Measurements from ENCODE around the gene LMO7.
"Not testable (repeated sequence)": the region's sequence is repeated elsewhere in the genome, so short reads cannot be mapped to it uniquely, and the experiment has no call there.

Gene LMO7

GRCh38 chr13:75721307-75721706 is 85.2 kb downstream of the LMO7 start:
- no peak for DNase-seq
- in situ Hi-C loops (cut with HindIII; ENCODE audit: low pct_ligation_motif_present, low pct_unique_long_range_greater_than_20kb, low sequenced_read_pairs), result no loop called here

GRCh38 chr13:75723901-75724300 is 87.8 kb downstream of the LMO7 start:
- no peak for DNase-seq
- in situ Hi-C loops (cut with HindIII; ENCODE audit: low pct_ligation_motif_present, low pct_unique_long_range_greater_than_20kb, low sequenced_read_pairs), result no loop called here

- in situ Hi-C loops (cut with HindIII; ENCODE audit: low pct_ligation_motif_present, low pct_unique_long_range_greater_than_20kb, low sequenced_read_pairs), result no loop called here
- no peak for DNase-seq
These were observed 88.8 kb downstream of the LMO7 start for GRCh38 chr13:75724752-75725517.

GRCh38 chr13:75725736-75726135 is 89.6 kb downstream of the LMO7 start:
- peak; percentile 21 for DNase-seq

GRCh38 chr13:75726306-75726705 is 90.2 kb downstream of the LMO7 start:
- no peak for DNase-seq
- in situ Hi-C loops (cut with HindIII; ENCODE audit: low pct_ligation_motif_present, low pct_unique_long_range_greater_than_20kb, low sequenced_read_pairs), result no loop called here

More at GRCh38 chr13:75725736-75726135, 89.6 kb downstream of the LMO7 start:
- in situ Hi-C loops (cut with HindIII; ENCODE audit: low pct_ligation_motif_present, low pct_unique_long_range_greater_than_20kb, low sequenced_read_pairs), result no loop called here

DNA sequence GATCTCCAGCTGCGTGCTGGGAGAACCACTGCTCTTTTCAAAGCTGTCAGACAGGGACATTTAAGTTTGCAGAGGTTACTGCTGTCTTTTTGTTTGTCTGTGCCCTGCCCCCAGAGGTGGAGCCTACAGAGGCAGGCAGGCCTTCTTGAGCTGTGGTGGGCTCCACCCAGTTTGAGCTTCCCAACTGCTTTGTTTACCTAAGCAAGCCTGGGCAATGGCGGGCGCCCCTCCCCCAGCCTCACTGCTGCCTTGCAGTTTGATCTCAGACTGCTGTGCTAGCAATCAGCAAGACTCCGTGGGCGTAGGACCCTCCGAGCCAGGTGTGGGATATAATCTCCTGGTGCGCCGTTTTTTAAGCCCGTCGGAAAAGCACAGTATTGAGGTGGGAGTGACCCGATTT is 97.0 kb downstream of the LMO7 start:
- in situ Hi-C loops (cut with HindIII; ENCODE audit: low pct_ligation_motif_present, low pct_unique_long_range_greater_than_20kb, low sequenced_read_pairs); DNase-seq: not testable (repeated sequence)

DNA sequence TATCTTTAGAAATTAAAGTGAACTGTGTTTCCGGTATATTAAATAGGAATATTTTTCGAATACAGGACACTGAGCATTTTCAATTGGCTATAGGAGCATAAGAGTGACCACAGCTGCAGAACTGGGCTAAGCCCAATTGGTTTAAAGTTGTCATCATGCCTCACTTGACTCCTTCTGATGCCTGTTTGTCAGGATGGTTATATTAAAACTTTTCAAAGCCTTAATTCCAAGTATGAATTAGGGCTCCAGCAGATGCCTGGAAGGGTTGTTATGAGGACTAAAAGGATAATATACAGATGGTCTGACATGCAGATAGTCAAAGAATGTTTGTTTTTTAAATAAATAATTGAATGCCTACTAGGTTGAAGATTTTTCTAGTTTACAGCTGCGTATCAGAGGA is 100.0 kb downstream of the LMO7 start:
- DNase-seq, result no peak
- in situ Hi-C loops (cut with HindIII; ENCODE audit: low pct_ligation_motif_present, low pct_unique_long_range_greater_than_20kb, low sequenced_read_pairs), result no loop called here

GRCh38 chr13:75738841-75739240 is 102.7 kb downstream of the LMO7 start:
- in situ Hi-C loops (cut with HindIII; ENCODE audit: low pct_ligation_motif_present, low pct_unique_long_range_greater_than_20kb, low sequenced_read_pairs), result no loop called here
- DNase-seq, result no peak

DNA sequence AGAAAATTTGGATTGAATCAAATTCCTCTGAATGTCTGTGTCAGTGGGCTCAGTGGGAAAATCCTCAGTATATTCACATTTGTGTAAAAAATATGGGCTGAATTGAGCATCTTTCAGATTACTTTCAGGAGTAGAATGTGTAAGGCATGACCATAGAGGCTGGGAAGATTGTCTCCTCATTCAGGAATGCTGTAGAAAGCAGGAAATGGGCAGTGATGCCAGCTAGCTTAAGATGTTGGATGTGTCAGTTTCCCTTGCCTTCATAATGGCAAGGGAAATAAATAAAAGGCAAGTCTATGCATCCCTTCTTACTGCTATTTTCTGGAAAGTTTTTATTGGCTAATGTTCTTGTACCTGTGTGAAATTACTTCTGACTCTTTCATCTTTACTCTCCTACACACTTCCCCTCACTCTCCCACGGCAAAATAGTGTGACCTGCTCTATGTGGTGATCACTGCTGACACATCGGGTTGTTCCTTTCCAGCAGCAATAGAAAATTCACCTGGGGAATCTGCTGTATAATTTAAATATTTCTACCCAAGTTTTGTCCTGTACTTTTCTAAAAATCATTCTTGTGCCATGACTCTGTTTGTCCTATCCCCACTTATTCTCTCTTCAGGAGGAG is 103.2 kb downstream of the LMO7 start:
- DNase-seq, result no peak
- in situ Hi-C loops (cut with HindIII; ENCODE audit: low pct_ligation_motif_present, low pct_unique_long_range_greater_than_20kb, low sequenced_read_pairs), result no loop called here

- DNase-seq, result no peak
These were observed 103.9 kb downstream of the LMO7 start for GRCh38 chr13:75740031-75740430.

GRCh38 chr13:75743072-75743471 is 106.9 kb downstream of the LMO7 start:
- DNase-seq; in situ Hi-C loops (cut with HindIII; ENCODE audit: low pct_ligation_motif_present, low pct_unique_long_range_greater_than_20kb, low sequenced_read_pairs): not testable (repeated sequence)

More at GRCh38 chr13:75740031-75740430, 103.9 kb downstream of the LMO7 start:
- in situ Hi-C loops (cut with HindIII; ENCODE audit: low pct_ligation_motif_present, low pct_unique_long_range_greater_than_20kb, low sequenced_read_pairs), result no loop called here

DNA sequence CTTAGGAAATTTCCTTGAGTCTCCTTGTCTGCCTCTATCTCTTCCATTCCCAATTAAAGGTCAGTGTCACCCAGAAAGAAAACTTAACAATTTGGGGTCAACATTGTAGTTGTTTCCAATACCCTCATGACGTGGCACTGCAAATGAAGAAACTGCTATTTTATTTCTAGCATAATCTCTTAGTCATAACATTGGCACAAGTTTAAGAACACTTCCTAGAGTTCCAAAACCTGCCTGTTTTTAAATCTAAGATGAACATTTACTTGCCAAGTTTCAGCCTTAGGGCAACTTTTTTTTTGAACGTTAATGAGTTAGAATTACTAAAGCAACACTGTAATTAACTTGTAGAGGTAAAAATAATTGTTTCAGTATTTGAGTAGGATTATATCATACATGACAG is 108.0 kb downstream of the LMO7 start:
- no peak for DNase-seq
- in situ Hi-C loops (cut with HindIII; ENCODE audit: low pct_ligation_motif_present, low pct_unique_long_range_greater_than_20kb, low sequenced_read_pairs), result no loop called here

DNA sequence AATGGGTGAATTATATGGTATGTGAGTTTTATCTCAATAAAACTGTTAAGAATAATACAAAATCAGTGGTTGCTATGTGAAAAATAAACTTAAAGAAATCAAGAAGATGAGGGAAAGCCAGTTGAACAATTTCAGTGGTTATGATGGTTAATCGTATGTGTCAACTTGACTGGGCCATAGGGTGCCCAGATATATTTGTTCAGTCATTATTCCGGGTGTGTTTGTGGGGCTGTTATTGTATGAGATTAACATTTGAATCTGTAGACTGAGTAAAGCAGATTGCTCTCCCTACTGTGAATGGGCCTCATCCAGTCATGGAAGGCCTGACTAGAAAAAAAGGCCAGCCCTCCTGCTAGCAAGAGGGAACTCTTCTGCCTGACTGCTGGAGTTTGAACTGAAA is 109.3 kb downstream of the LMO7 start:
- DNase-seq, result no peak
- in situ Hi-C loops (cut with HindIII; ENCODE audit: low pct_ligation_motif_present, low pct_unique_long_range_greater_than_20kb, low sequenced_read_pairs), result no loop called here

DNA sequence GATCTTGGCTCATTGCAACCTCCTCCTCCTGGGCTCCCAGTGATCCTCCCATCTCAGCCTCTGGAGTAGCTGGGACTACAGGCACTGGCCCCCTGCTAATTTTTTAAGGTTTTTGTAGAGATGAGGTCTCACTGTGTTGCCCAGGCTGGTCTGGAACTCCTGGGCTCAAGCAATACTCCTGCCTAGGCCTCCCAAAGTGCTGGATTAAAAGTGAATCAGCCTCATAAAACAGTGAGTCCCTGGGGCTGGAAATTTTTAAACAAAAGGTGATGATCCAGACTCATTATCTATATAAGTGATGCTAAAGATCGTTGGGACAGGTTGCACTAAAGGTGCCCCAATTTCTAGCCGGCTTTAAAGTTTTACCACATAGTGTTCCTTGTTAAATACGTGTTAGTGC is 112.7 kb downstream of the LMO7 start:
- in situ Hi-C loops (cut with HindIII; ENCODE audit: low pct_ligation_motif_present, low pct_unique_long_range_greater_than_20kb, low sequenced_read_pairs), result no loop called here
- DNase-seq, result no peak

DNA sequence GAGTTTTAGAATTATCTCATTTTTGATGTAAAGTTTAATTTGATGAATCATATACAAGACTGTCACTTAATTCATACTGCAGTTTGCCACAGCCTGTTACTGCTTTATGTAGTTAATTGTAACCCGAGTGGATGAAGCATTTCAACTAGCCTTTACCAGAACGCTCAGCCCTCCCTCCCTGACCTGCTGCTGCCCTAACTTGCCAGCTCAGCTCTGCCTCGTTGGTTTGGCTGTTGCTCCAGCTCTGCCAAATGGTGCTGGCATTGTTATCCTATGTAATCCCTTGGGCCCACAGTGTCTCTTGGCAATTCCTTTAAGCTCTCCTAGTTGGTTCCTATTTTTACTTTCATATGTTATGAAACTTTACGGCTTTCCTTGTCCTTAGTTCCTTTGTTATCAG is 113.3 kb downstream of the LMO7 start:
- in situ Hi-C loops (cut with HindIII; ENCODE audit: low pct_ligation_motif_present, low pct_unique_long_range_greater_than_20kb, low sequenced_read_pairs), result no loop called here
- DNase-seq, result no peak

- in situ Hi-C loops (cut with HindIII; ENCODE audit: low pct_ligation_motif_present, low pct_unique_long_range_greater_than_20kb, low sequenced_read_pairs), result no loop called here
- no peak for DNase-seq
These were observed 115.2 kb downstream of the LMO7 start for GRCh38 chr13:75751350-75751749.

DNA sequence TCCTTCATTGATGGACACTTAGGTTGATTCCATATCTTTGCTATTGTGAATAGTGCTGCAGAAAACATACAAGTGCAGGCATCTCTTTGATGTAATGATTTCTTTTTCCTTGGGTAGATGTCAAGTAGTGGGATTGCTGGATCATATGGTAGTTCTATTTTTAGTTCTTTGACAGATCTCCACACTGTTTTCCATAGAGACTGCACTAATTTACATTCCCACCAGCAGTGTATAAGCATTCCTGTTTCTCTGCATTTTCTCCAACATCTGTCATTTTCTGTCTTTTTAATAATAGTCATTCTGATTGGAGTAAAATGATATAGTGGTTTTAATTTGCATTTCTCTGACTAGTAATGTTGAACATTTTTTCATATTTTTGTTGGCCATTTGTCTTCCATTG is 116.7 kb downstream of the LMO7 start:
- in situ Hi-C loops (cut with HindIII; ENCODE audit: low pct_ligation_motif_present, low pct_unique_long_range_greater_than_20kb, low sequenced_read_pairs), result no loop called here

GRCh38 chr13:75754936-75755335 is 118.8 kb downstream of the LMO7 start:
- in situ Hi-C loops (cut with HindIII; ENCODE audit: low pct_ligation_motif_present, low pct_unique_long_range_greater_than_20kb, low sequenced_read_pairs), result no loop called here
- no peak for DNase-seq

More for the DNA sequence above, 116.7 kb downstream of the LMO7 start:
- no peak for DNase-seq

GRCh38 chr13:75757336-75757735 is 121.2 kb downstream of the LMO7 start:
- DNase-seq, result no peak
- in situ Hi-C loops (cut with HindIII; ENCODE audit: low pct_ligation_motif_present, low pct_unique_long_range_greater_than_20kb, low sequenced_read_pairs), result no loop called here

- in situ Hi-C loops (cut with HindIII; ENCODE audit: low pct_ligation_motif_present, low pct_unique_long_range_greater_than_20kb, low sequenced_read_pairs), result no loop called here
- DNase-seq, result no peak
These were observed 123.4 kb downstream of the LMO7 start for GRCh38 chr13:75759531-75759930.
